Astrocyte (in vitro differentiated cells and primary cell): ENCODE data around the gene SLC17A7.
A peak's percentile ranks its signal among the peaks of the same experiment; 100 is the strongest.

ENCODE experiments used
- EZH2 ChIP-seq: IDR thresholded peaks from 2 replicates; pipeline ENCODE4 v1.6.1; 2012; ENCODE audit warnings: mild to moderate bottlenecking, low read length, inconsistent platforms; ENCODE audit not compliant: insufficient read depth
- TF ChIP-seq, protein P1 (sequence below): IDR thresholded peaks from 2 replicates; pipeline ENCODE4 v1.5.1; 2011; ENCODE audit warnings: low read depth, mild to moderate bottlenecking, inconsistent platforms, low read length, moderate library complexity; ENCODE audit not compliant: insufficient read depth

DNA sequence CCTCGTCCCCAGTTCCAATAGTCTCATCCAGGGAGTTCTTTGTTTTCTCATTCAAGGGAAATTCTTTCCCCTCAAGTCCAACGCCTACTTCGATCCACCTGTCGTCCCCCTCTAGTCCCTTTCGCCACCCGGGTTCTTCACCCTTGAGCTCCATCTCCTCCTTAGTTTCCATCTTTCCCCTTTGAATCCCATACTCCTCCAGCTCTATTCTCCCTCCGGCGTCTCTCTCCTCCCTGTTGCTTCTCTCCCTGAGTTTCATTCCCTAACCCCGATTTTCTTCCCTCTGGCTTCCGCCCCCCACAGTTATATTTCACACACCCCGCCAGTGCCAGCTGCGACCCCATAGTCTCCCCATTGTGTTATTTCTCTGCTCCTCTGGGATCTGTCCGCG lies 628 bp upstream of the SLC17A7 start:
- peak; percentile 64 for TF ChIP-seq EZH2
- TF ChIP-seq, protein P1, sequence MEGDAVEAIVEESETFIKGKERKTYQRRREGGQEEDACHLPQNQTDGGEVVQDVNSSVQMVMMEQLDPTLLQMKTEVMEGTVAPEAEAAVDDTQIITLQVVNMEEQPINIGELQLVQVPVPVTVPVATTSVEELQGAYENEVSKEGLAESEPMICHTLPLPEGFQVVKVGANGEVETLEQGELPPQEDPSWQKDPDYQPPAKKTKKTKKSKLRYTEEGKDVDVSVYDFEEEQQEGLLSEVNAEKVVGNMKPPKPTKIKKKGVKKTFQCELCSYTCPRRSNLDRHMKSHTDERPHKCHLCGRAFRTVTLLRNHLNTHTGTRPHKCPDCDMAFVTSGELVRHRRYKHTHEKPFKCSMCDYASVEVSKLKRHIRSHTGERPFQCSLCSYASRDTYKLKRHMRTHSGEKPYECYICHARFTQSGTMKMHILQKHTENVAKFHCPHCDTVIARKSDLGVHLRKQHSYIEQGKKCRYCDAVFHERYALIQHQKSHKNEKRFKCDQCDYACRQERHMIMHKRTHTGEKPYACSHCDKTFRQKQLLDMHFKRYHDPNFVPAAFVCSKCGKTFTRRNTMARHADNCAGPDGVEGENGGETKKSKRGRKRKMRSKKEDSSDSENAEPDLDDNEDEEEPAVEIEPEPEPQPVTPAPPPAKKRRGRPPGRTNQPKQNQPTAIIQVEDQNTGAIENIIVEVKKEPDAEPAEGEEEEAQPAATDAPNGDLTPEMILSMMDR: no peak
